ENCODE measurements around the gene STEAP1B. TPM values are rescaled to one million over a fixed set of nuclear protein-coding genes. Genes with fewer than 3 reads are reported as not detected.

The STEAP1B gene
- total and polyA plus RNA-seq, 2 experiments from 2014 or later: 0.16 TPM; not detected in 1

- no peak for TF ChIP-seq CTCF (IDR thresholded peaks at IDR 0.05; ENCODE audit: low read depth, low read length)
- Histone ChIP-seq H3K27ac (no peak overlapping the region), H3K4me1 (ENCODE audit: low read depth) (no peaks in the 10 kb centered on the region), H3K4me3 (no peak overlapping the region), H3K36me3 (no peaks in the 10 kb centered on the region), H3K9me3 (ENCODE audit: low read depth) (no peaks in the 10 kb centered on the region), H3K27me3 (no peaks in the 10 kb centered on the region)
- peak in 1 of 2 donors; percentile 12 for DNase-seq (ENCODE audit: low read depth in 1 of 2, low spot score in 1 of 2)
Observed at GRCh38 chr7:22420973-22421635, 78.9 kb downstream of the STEAP1B start.

- Histone ChIP-seq H3K27ac (no peak overlapping the region), H3K27me3 (no peaks in the 10 kb centered on the region), H3K4me3 (no peak overlapping the region), H3K36me3 (no peaks in the 10 kb centered on the region), H3K9me3 (ENCODE audit: low read depth) (no peaks in the 10 kb centered on the region), H3K4me1 (ENCODE audit: low read depth) (no peaks in the 10 kb centered on the region)
- no peak for DNase-seq (ENCODE audit: low read depth in 1 of 2, low spot score in 1 of 2)
- no peak for TF ChIP-seq CTCF (IDR thresholded peaks at IDR 0.05; ENCODE audit: low read depth, low read length)
Observed at GRCh38 chr7:22420008-22420407, 80.0 kb downstream of the STEAP1B start.

DNA sequence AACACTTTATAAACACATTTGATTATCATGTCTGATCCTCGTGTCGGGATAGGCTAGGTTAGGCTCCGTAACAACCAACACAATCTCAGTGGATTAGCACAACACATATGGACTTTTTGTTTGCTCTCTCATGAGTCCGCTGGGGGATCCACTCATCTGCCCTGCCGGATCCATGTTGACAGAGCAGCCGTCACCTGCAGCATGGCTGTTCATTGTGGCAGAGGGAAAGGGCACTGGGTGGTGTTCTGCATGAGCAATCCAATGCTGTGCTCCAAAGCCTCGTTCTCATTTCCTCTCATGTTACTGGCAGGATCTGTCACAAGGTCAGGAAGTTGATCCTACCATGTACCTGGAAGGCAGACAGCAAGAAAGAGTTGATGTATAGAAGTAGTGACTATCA lies 80.5 kb downstream of the STEAP1B start:
- no peak overlapping the region for H3K27ac ChIP-seq
- no peaks in the 10 kb centered on the region for H3K36me3 ChIP-seq
- H3K4me1 ChIP-seq (ENCODE audit: low read depth): no peaks in the 10 kb centered on the region
- TF ChIP-seq CTCF (IDR thresholded peaks at IDR 0.05; ENCODE audit: low read depth, low read length): no peak
- DNase-seq (ENCODE audit: low read depth in 1 of 2, low spot score in 1 of 2): no peak
- no peaks in the 10 kb centered on the region for H3K9me3 ChIP-seq (ENCODE audit: low read depth)
- no peak overlapping the region for H3K4me3 ChIP-seq
- no peaks in the 10 kb centered on the region for H3K27me3 ChIP-seq

GRCh38 chr7:22418251-22419046 lies 81.5 kb downstream of the STEAP1B start:
- Histone ChIP-seq H3K27ac (no peak overlapping the region), H3K4me1 (ENCODE audit: low read depth) (no peaks in the 10 kb centered on the region), H3K27me3 (no peaks in the 10 kb centered on the region), H3K4me3 (no peak overlapping the region), H3K36me3 (no peaks in the 10 kb centered on the region), H3K9me3 (ENCODE audit: low read depth) (no peaks in the 10 kb centered on the region)
- DNase-seq (ENCODE audit: low read depth in 1 of 2, low spot score in 1 of 2): no peak
- no peak for TF ChIP-seq CTCF (IDR thresholded peaks at IDR 0.05; ENCODE audit: low read depth, low read length)

GRCh38 chr7:22417841-22418240 lies 82.1 kb downstream of the STEAP1B start:
- Histone ChIP-seq H3K9me3 (ENCODE audit: low read depth) (no peaks in the 10 kb centered on the region), H3K27ac (no peak overlapping the region), H3K4me1 (ENCODE audit: low read depth) (no peaks in the 10 kb centered on the region), H3K36me3 (no peaks in the 10 kb centered on the region), H3K4me3 (no peak overlapping the region), H3K27me3 (no peaks in the 10 kb centered on the region)
- TF ChIP-seq CTCF (IDR thresholded peaks at IDR 0.05; ENCODE audit: low read depth, low read length): no peak
- DNase-seq (ENCODE audit: low read depth in 1 of 2, low spot score in 1 of 2): no peak
